GM18867 (cell line): ENCODE measurements around the gene TMOD1.
A peak's percentile ranks its signal among the peaks of the same experiment; 100 is the strongest.
"Not testable (repeated sequence)": the region's sequence is repeated elsewhere in the genome, so short reads cannot be mapped to it uniquely, and the experiment has no call there.

Experiments
- ATAC-seq: cut with Tn5 transposase; IDR thresholded peaks from one replicate; pipeline ENCODE4 v1.9.1; 2021; ENCODE audit warnings: mild to moderate bottlenecking, moderate library complexity; ENCODE audit not compliant: unreplicated experiment

TMOD1 gene

GRCh38 chr9:97501177-97501971 lies at the start of gene TMOD1:
TSS of gene TMOD1 (plus strand) at chr9:97501666. CDS start at chr9:97524189, 22,523 bp downstream.
- ATAC-seq = peak; percentile 72

- ATAC-seq = not testable (repeated sequence)
These were observed 47.9 kb upstream of the TMOD1 start for GRCh38 chr9:97453573-97453972.

DNA sequence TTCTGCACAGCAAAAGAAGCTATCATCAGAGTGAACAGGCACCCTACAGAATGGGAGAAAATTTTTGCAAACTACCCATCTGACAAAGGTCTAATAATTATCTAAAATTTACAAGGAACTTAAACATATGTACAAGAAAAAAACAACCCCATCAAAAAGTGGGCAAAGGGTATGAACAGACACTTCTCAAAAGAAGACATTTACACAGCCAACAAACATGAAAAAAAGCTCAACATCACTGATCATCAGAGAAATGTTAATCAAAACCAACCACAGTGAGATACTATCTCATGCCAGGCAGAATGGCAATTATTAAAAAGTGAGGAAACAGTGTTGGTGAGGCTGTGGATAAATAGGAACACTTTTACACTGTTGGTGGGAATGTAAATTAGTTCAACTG lies 44.6 kb upstream of the TMOD1 start:
- ATAC-seq = not testable (repeated sequence)

- no peak for ATAC-seq
These were observed 42.1 kb upstream of the TMOD1 start for GRCh38 chr9:97459326-97459725.

DNA sequence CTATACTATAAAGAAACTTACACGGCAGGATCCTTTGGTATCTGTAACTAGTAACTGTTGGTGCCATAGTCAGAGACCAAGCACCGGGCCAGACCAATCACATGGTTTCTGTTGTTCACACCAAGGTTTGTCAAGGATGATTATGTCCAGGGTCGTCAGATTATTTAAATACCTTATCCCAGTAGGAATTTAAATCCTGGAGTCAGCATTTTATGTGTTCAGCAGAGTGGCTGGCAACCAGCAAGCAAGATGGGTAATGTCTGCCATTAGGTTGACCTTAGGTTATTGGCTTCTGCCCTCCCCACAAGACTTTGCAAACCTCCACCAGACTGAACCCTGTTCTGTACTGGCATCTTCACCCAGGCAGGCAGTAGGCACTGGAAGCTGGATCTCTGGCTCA lies 39.3 kb upstream of the TMOD1 start:
- no peak for ATAC-seq

- ATAC-seq = no peak
These were observed 38.6 kb upstream of the TMOD1 start for GRCh38 chr9:97462914-97463313.

- ATAC-seq = peak; percentile 84
These were observed 32.6 kb upstream of the TMOD1 start for GRCh38 chr9:97468658-97469448.

DNA sequence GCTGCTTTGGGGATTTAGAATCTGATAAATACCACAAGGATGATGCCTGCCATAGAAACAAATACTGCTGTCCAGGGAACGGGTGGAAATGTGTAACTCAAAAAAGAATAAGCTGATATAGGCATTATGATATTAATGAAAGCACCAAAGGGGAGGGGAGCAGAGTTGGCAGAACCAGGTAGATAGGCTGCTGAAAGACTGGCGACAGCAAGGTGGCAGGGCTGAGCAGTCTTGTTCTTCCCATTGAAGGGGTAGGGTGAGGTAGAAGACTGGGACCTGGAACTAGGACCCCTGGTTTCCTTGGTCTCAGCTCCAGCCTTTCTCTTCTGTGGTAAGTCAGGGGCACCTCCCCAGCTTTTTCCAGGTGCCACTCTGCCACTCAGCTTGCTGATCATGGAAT lies 31.4 kb upstream of the TMOD1 start:
- no peak for ATAC-seq

DNA sequence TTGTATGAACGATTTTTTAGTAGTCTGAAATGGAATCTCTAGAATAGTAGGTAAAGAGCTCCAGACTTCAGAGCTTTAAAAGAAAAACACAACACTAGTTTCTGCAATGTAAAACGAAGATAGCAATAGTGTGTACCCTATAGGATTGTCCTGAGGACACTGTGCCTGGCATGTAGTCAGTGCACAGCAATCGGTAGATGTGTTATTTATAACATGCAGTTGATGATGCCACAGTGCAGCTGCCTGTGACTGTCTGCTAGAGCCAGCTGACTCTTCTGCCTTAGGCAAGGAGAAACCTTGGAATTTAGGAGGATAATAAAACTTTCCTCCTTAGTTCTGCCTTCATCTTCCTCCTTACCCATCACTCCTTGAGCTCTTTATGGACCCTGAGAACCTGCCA lies 27.7 kb upstream of the TMOD1 start:
- ATAC-seq = no peak

GRCh38 chr9:97474372-97474925 lies 27.0 kb upstream of the TMOD1 start:
- ATAC-seq = no peak

DNA sequence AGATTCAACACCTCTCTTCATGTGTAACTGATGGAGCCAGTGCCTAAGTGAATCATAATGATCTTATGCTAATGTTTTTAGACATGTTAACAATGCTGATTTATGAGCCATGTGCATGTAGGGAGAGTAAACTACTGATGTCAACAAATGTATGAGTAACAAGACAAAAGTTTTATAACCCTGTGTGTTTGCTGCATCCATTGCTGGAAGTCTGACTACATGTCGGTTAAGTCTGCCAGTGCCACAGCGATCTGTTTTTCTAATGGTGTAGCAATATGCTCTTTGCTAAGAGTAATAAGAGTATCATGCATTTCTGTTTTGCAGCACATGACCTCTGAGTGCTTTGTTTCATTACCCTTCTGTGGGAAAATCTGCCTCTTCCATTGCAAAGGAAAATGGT lies 26.4 kb upstream of the TMOD1 start:
- ATAC-seq = no peak

DNA sequence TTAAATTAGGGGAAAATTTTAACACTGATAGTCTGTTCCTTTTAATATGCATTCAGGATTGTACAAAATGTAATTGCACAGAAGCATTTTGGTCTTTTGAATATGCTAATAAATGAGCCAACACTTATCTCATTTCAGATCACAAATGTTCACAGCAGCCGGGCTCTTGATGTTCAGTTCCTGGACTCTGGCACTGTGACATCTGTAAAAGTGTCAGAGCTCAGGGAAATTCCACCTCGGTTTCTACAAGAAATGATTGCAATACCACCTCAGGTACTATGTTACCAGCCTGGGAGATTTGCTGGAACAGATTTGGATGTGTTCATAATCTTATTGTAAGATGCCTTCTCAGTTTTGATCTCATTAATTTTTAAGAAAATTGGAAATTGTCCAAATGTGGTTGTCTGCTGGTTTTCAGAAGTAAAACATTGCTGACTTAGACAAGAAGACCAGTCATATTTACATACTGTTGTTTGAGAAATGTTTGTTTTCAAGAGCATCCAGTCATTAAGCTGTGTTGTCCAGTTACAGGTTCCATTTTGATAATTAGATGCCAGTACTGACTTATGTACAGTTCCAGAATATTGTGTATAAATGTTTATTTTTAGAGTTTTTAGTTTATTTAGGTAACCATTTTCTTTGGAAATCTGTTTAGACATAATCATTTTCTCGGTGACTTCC lies 23.0 kb upstream of the TMOD1 start:
- ATAC-seq = no peak

- no peak for ATAC-seq
These were observed 21.8 kb upstream of the TMOD1 start for GRCh38 chr9:97479496-97480159.

DNA sequence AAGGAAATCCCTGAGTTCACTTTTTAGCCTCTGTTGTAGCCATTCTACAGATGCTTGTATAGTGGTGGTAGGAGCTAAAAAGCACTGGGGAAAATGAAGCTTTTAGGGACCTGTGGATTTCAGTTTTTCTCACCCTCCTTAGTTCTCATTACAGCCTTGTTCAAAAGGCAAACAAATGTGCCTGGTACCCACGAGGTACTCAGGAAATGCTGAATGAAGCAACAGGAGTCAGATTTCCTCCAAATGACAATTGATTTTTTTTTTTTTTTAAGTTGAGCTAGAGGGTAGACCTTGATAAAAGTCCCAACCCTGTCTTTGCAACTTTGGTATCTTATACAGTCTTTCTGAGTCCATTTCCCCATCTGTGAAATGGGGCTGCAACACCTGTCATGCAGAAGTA lies 21.3 kb upstream of the TMOD1 start:
- no peak for ATAC-seq

GRCh38 chr9:97480749-97481148 lies 20.7 kb upstream of the TMOD1 start:
- no peak for ATAC-seq

GRCh38 chr9:97484134-97484533 lies 17.3 kb upstream of the TMOD1 start:
- ATAC-seq = no peak

GRCh38 chr9:97487107-97487506 lies 14.4 kb upstream of the TMOD1 start:
- ATAC-seq = no peak

GRCh38 chr9:97487861-97488260 lies 13.6 kb upstream of the TMOD1 start:
- ATAC-seq = no peak

DNA sequence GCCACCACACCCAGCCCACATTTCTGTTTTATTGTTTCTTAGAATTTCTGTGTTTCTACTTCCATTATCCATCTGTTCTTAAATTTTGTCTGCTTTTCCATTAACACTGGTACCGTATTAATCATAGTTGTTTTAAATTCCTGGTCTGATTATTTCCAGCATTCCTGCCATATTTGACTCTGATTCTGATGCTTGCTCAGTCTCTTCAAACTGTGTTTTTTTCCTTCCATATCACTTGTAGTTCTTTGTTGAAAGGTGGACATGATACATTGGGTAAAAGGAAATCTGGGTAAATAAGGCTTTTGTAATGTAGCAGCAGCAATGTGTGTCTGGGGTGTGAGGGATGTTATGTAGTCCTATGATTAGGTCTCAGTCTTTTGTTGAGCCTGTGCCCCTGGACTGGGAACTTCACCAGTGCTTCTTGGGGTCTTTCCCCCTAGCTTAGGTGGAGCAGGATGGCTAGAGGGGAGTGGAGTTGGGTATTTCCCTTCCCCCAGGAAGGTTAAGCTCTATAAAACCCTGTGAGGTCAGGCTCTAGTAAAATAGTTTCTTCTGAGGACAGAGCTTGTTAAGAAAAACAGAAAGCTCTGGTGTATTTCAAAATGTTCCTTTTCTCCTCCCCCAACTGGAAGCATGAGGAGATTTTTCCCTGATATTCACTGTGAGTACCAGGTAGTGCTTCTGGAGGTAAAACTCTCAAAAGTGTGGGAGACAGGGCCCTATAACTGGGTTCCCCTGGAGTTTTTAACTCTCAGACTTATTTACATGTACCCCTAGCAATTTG lies 10.1 kb upstream of the TMOD1 start:
- no peak for ATAC-seq
